Activated naive CD4-positive, alpha-beta T cell treated with anti-CD3 and anti-CD28 coated beads, Interleukin-2, amount 10 ng/mL, durations not matched to agents 7 days and 5 days (primary cell): Measurements from ENCODE around the gene TFIP11.
"Not testable (repeated sequence)": the region's sequence is repeated elsewhere in the genome, so short reads cannot be mapped to it uniquely, and the experiment has no call there.

Source experiments
- CTCF ChIA-PET: fragments of 350-600 bp; sonication (Branson Sonifier 250); formaldehyde crosslinking; loops from one replicate; lab custom pipeline; 2021; ENCODE audit warnings: antibody characterized with exemption; lab: Charles Lee
- DNase-seq: peaks from one replicate; pipeline ENCODE4 v3.0.0-alpha.2; 2020
- H3K27ac Mint-ChIP-seq: one replicate; pipeline ENCODE4 v1.8.0; 2021; ENCODE audit warnings: mild to moderate bottlenecking, moderate library complexity, mixed read lengths
- H3K27me3 Mint-ChIP-seq: one replicate; pipeline ENCODE4 v1.8.0; 2021; ENCODE audit warnings: mild to moderate bottlenecking, mixed read lengths
- H3K36me3 Mint-ChIP-seq: one replicate; pipeline ENCODE4 v1.8.0; 2021; ENCODE audit warnings: mixed read lengths
- H3K4me1 Mint-ChIP-seq: one replicate; pipeline ENCODE4 v1.8.0; 2021; ENCODE audit warnings: mixed read lengths
- H3K4me3 Mint-ChIP-seq: one replicate; pipeline ENCODE4 v1.8.0; 2021; ENCODE audit warnings: mild to moderate bottlenecking, moderate library complexity, mixed read lengths
- H3K9me3 Mint-ChIP-seq: one replicate; pipeline ENCODE4 v1.8.0; 2021; ENCODE audit warnings: mixed read lengths

Gene TFIP11

DNA sequence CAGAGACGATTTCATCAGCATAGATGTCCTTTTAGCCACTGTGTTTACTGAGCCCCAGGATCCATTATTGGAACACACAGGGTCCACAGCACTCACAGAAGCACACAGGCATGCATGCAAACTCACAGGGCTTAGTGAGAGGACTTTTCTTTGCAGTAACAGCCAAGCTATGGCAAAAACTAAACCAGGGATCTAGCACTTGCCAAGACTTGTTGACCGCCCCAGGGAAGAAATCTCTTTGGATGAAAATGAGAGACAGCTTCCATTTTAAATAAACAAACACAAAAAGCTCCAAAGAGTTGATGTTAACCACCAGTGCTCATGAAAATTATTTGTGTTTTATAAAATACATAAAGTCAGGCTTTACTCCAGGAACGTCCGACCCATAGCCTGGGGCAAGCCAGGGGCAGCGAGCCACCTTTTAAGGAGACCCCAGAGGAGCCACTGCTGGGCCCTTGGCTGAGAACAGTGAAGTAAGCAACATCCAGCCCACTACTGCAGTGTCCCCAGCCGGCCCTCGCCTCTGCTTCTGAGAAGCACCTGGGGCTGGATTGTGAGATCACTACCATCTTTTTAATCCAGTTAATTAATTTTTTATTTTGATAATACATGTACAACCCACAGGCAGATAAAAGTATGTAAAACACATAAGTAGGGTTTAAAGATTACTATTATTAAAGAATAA lies 22.0 kb upstream of the TFIP11 start:
- H3K9me3 Mint-ChIP-seq, result no peaks in the 10 kb centered on the region
- DNase-seq, result no peak
- CTCF ChIA-PET, result no interaction called here
- no peak overlapping the region for H3K4me3 Mint-ChIP-seq
- no peaks in the 10 kb centered on the region for H3K27me3 Mint-ChIP-seq
- peaks cover 4% of the 10 kb centered on the region for H3K4me1 Mint-ChIP-seq
- peaks cover 39% of the 10 kb centered on the region for H3K36me3 Mint-ChIP-seq
- H3K27ac Mint-ChIP-seq, result no peak overlapping the region

- peaks cover 44% of the 10 kb centered on the region for H3K36me3 Mint-ChIP-seq
- no peak for DNase-seq
- CTCF ChIA-PET, result no interaction called here
Measured at GRCh38 chr22:26529345-26529744, 17.1 kb upstream of the TFIP11 start.

GRCh38 chr22:26528518-26528917 lies 16.2 kb upstream of the TFIP11 start:
- CTCF ChIA-PET, DNase-seq, H3K4me1 Mint-ChIP-seq, H3K27ac Mint-ChIP-seq, H3K4me3 Mint-ChIP-seq, H3K9me3 Mint-ChIP-seq, H3K27me3 Mint-ChIP-seq: not testable (repeated sequence)
- H3K36me3 Mint-ChIP-seq, result peaks cover 42% of the 10 kb centered on the region

More at GRCh38 chr22:26529345-26529744, 17.1 kb upstream of the TFIP11 start:
- Mint-ChIP-seq H3K27me3 (no peaks in the 10 kb centered on the region), H3K27ac (no peak overlapping the region), H3K4me1 (peaks cover 2% of the 10 kb centered on the region), H3K9me3 (no peaks in the 10 kb centered on the region), H3K4me3 (no peak overlapping the region)

DNA sequence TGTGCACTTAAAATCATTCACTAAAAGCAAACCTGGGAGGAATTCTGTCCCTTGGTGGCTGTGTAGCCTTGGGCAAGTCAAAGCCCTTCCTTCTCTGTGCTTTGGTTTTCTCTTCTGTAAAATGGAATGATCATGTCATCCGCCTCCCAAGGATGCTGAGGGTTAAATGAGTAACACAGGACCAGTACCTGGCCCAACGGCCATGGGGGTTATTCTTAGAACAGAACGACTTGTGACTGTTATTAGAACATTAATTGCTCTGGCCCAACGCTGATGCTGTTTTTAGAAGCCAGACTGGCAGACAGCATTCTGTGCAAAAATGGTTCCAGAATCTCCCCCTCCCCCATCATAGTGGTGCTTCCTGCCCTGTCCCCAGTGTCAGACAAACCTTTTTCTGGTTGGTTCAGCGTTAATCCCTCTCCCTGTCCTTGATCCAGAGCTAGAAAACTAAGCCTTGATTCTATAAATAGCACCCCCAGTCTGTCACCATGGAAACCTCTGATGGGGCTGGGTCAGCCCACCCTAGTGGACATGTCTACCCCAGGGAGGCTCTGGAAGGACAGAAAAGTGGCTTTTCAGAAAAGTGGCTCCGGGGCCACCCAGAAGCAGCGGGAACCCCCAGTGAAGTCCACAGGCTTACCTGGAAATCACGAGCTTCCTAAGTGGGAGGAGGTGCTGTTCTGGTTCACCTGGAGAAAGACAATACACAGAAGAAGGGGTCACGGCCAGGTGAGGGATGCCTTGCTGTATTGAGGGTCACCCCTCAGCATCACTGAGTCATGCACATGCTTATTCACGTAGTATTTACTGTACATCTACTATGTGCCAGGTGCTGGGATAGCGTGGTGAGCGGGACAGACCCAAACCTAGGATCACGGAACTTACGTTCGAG lies 15.5 kb upstream of the TFIP11 start:
- Mint-ChIP-seq H3K27ac (no peak overlapping the region), H3K36me3 (peaks cover 41% of the 10 kb centered on the region), H3K9me3 (no peaks in the 10 kb centered on the region), H3K27me3 (no peaks in the 10 kb centered on the region), H3K4me1 (peaks cover 1% of the 10 kb centered on the region), H3K4me3 (no peak overlapping the region)
- CTCF ChIA-PET, result no interaction called here
- DNase-seq, result no peak

DNA sequence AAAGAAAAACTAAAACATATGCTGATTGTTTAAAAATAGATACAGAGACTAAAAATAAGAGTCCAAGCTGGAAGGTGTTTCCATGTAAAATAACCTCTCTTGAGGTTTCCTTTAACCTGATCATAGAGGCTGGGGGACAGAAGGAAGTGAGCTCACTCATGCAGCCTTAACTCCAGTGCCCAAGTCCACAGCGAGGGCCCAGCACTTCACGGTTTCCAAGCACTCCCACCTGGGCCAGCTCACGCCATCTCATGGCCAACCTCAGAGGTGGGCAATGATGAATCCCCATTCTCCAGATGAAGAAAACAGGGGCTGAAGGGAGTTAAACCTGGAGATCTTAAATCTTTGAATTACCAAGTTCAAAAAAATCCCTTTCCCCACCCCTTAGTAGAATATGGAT lies 14.9 kb upstream of the TFIP11 start:
- H3K27ac Mint-ChIP-seq, result no peak overlapping the region
- CTCF ChIA-PET, result no interaction called here
- H3K4me3 Mint-ChIP-seq, result no peak overlapping the region
- no peak for DNase-seq
- no peaks in the 10 kb centered on the region for H3K4me1 Mint-ChIP-seq
- H3K27me3 Mint-ChIP-seq, result no peaks in the 10 kb centered on the region
- H3K9me3 Mint-ChIP-seq, result no peaks in the 10 kb centered on the region
- H3K36me3 Mint-ChIP-seq, result peaks cover 35% of the 10 kb centered on the region

- H3K27ac Mint-ChIP-seq, result no peak overlapping the region
- peaks cover 28% of the 10 kb centered on the region for H3K36me3 Mint-ChIP-seq
- H3K4me1 Mint-ChIP-seq, result no peaks in the 10 kb centered on the region
- no peak overlapping the region for H3K4me3 Mint-ChIP-seq
- no peak for DNase-seq
- H3K27me3 Mint-ChIP-seq, result no peaks in the 10 kb centered on the region
- no peaks in the 10 kb centered on the region for H3K9me3 Mint-ChIP-seq
- CTCF ChIA-PET, result no interaction called here
Measured at GRCh38 chr22:26525946-26526564, 13.8 kb upstream of the TFIP11 start.

GRCh38 chr22:26524870-26525269 lies 12.6 kb upstream of the TFIP11 start:
- Mint-ChIP-seq H3K4me3 (no peak overlapping the region), H3K27ac (no peak overlapping the region), H3K9me3 (no peaks in the 10 kb centered on the region), H3K4me1 (no peaks in the 10 kb centered on the region), H3K36me3 (peaks cover 22% of the 10 kb centered on the region), H3K27me3 (no peaks in the 10 kb centered on the region)
- CTCF ChIA-PET, result no interaction called here
- no peak for DNase-seq

GRCh38 chr22:26522592-26522991 lies 10.3 kb upstream of the TFIP11 start:
- no peak for DNase-seq
- Mint-ChIP-seq H3K27me3 (no peaks in the 10 kb centered on the region), H3K27ac (no peak overlapping the region), H3K4me3 (no peak overlapping the region), H3K9me3 (no peaks in the 10 kb centered on the region), H3K36me3 (peaks cover 18% of the 10 kb centered on the region), H3K4me1 (no peaks in the 10 kb centered on the region)
- CTCF ChIA-PET, result no interaction called here

DNA sequence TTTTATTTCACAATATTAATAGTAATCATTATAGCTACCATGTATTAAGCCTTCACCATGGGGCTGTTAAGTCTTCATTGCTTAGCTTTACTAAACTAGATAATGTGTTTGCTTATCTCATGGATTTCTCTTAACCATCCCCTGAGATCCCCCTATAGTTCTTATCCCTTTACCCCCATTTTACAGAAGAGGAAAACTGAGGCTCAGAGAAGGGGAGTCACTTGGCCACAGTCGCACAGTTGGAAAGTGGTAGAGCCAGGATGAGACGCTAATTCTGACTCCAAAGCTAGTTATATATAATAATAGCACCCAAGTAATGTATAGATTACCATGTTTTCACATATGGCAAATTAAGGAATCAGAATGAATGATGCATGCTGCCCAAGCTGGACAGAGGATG lies 9.7 kb upstream of the TFIP11 start:
- CTCF ChIA-PET, result no interaction called here
- no peaks in the 10 kb centered on the region for H3K4me1 Mint-ChIP-seq
- no peaks in the 10 kb centered on the region for H3K27me3 Mint-ChIP-seq
- no peak overlapping the region for H3K27ac Mint-ChIP-seq
- no peak for DNase-seq
- H3K36me3 Mint-ChIP-seq, result peaks cover 15% of the 10 kb centered on the region
- H3K9me3 Mint-ChIP-seq, result no peaks in the 10 kb centered on the region
- H3K4me3 Mint-ChIP-seq, result no peak overlapping the region

- H3K27ac Mint-ChIP-seq, result peak overlapping the region; percentile 7
- no peak overlapping the region for H3K4me3 Mint-ChIP-seq
- no peak for DNase-seq
- H3K4me1 Mint-ChIP-seq, result peaks cover 18% of the 10 kb centered on the region
- H3K9me3 Mint-ChIP-seq, result no peaks in the 10 kb centered on the region
- CTCF ChIA-PET, result interaction anchor here (1.2 to 2.0 kb wide), 2 partner anchors 13 to 14 kb away, joined by 4 to 5 read pairs; no protein-coding TSS in a partner anchor
- H3K36me3 Mint-ChIP-seq, result peaks cover 2% of the 10 kb centered on the region
- no peaks in the 10 kb centered on the region for H3K27me3 Mint-ChIP-seq
Measured at GRCh38 chr22:26517429-26517828, 5.2 kb upstream of the TFIP11 start.

GRCh38 chr22:26516503-26516902 lies 4.2 kb upstream of the TFIP11 start:
- CTCF ChIA-PET, result interaction anchor here (1.1 to 2.0 kb wide), 2 partner anchors 13 to 15 kb away, joined by 4 to 5 read pairs; no protein-coding TSS in a partner anchor
- peaks cover 4% of the 10 kb centered on the region for H3K36me3 Mint-ChIP-seq
- H3K27ac Mint-ChIP-seq, result no peak overlapping the region
- H3K4me1 Mint-ChIP-seq, result peaks cover 27% of the 10 kb centered on the region
- H3K9me3 Mint-ChIP-seq, result no peaks in the 10 kb centered on the region
- no peaks in the 10 kb centered on the region for H3K27me3 Mint-ChIP-seq
- DNase-seq, result no peak
- no peak overlapping the region for H3K4me3 Mint-ChIP-seq

DNA sequence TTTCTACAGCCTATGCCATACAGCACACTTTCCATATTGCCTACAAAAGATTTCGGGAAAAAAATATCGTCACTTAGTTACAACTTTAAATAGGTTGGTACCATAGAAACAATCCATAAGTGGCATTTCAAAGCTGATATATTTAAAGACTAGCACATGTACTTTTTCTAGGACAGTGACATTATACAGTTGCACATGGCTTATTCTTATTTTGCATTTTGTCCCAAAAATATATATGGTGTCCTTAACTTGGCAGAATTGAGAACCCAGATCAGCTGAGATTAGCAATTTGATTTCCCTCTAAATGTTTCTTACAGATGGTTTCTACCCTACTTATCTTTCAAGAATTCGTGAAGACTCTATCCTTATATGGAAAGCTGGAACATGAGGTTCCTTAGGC lies 3.7 kb upstream of the TFIP11 start:
- peaks cover 5% of the 10 kb centered on the region for H3K36me3 Mint-ChIP-seq
- no peaks in the 10 kb centered on the region for H3K9me3 Mint-ChIP-seq
- CTCF ChIA-PET, result interaction anchor here (1.1 to 2.0 kb wide), 2 partner anchors 13 to 14 kb away, joined by 4 to 5 read pairs; no protein-coding TSS in a partner anchor
- no peak for DNase-seq
- H3K4me3 Mint-ChIP-seq, result no peak overlapping the region
- no peaks in the 10 kb centered on the region for H3K27me3 Mint-ChIP-seq
- H3K27ac Mint-ChIP-seq, result no peak overlapping the region
- H3K4me1 Mint-ChIP-seq, result peaks cover 33% of the 10 kb centered on the region

DNA sequence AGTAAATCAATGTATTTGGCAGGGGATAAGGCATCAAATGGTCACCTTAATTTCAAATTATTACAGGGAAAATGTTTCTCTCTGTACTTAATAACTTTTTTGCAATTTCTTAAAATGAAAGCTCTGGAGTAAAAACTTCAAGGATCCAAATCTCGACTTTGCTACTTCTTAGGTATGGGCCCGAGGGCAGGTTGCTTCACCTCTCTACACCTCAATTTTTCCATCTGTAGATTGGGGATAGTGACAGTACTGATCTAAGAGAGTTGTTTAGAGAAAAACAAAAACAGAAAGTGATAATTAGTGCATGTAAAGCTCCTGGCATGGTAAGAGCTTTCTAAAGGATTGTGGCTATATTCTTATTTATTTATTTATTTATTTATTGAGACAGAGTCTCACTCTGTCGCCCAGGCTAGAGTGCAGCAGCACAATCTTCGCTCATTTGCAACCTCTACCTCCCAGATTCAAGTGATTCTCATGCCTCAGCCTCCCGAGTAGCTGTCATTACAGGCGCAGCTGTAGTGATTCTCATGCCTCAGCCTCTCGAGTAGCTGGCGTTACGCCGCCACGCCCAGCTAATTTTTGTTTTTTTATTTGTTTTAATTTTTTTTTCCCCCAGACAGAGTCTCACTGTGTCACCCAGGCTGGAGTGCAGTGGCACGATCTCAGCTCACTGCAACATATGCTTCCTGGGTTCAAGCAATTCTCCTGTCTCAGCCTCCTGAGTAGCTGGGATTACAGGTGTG lies 2.3 kb upstream of the TFIP11 start:
- peaks cover 39% of the 10 kb centered on the region for H3K4me1 Mint-ChIP-seq
- peaks cover 15% of the 10 kb centered on the region for H3K36me3 Mint-ChIP-seq
- H3K9me3 Mint-ChIP-seq, result no peaks in the 10 kb centered on the region
- no peaks in the 10 kb centered on the region for H3K27me3 Mint-ChIP-seq
- no peak overlapping the region for H3K4me3 Mint-ChIP-seq
- H3K27ac Mint-ChIP-seq, result no peak overlapping the region
- DNase-seq, result no peak
- CTCF ChIA-PET, result interaction anchor here (3.7 kb wide), 1 partner anchor 11 kb away, joined by 24 read pairs; no protein-coding TSS in a partner anchor

DNA sequence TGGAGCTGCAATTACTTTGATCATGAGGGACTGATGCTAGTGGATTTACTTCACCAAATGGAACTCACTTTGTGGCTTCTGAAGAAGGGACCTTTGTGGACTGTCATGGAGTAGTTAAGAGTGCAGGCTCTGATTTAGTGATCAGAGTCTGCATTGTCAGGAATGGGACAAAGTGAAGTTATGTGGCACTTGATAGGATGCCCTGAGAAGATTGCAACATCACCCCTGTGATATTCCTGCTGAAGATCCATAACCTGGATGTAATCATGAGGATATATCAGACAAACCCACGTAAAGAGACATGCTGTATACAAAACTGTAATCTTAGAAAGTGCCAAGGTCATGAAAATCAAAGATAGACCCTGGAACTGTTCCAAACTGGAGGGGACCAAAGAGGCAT lies 1.6 kb upstream of the TFIP11 start:
- peak overlapping the region; percentile 98 for H3K4me3 Mint-ChIP-seq
- H3K36me3 Mint-ChIP-seq, result peaks cover 22% of the 10 kb centered on the region
- CTCF ChIA-PET, result interaction anchor here (3.7 kb wide), 1 partner anchor 11 kb away, joined by 24 read pairs; no protein-coding TSS in a partner anchor
- no peaks in the 10 kb centered on the region for H3K9me3 Mint-ChIP-seq
- peaks cover 44% of the 10 kb centered on the region for H3K4me1 Mint-ChIP-seq
- no peak overlapping the region for H3K27ac Mint-ChIP-seq
- no peaks in the 10 kb centered on the region for H3K27me3 Mint-ChIP-seq
- no peak for DNase-seq
